ENCODE results near the gene LRMDA.
A peak's percentile ranks its signal among the peaks of the same experiment; 100 is the strongest.

DNA sequence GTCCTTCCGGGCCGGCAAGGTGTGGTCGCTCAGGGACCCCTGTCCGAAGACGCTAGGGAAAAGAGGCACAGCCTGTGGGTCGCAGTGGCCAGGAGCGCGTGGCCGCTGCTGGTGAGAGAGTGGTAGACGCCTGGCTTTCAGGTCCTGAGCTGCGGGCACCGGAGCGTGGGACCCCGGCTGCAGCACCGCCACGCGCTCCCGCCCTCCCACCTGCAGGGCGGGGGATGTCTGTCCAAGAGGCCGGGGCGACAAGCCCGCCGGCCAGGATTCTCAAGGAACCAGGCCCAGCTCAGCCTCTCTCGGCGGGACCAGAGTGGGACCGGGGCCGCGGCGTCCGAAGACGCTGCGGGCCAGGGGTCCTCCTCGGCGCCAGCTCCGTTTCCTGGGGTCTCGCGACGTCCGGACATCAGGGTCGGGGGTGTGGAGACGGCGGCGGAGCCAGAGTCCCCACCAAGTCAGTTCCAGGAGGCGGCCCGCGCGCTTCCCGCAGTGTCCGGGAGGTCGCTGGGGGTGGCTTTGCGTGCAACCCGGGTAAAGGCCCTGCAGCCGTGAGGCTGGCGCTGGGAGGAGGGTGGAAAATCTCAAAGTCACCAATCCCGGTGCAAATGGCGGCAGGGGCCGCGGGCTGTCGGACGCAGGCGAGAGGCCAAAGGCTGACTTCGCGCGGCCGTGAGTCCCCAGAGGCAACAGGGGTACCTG, 35.3 kb upstream of the LRMDA start:
- TF ChIP-seq POLR2AphosphoS5 (IDR thresholded peaks at IDR 0.05) (peak; percentile 3), EP300 (IDR thresholded peaks at IDR 0.05) (no peak)
- TF ChIP-seq, protein P1, sequence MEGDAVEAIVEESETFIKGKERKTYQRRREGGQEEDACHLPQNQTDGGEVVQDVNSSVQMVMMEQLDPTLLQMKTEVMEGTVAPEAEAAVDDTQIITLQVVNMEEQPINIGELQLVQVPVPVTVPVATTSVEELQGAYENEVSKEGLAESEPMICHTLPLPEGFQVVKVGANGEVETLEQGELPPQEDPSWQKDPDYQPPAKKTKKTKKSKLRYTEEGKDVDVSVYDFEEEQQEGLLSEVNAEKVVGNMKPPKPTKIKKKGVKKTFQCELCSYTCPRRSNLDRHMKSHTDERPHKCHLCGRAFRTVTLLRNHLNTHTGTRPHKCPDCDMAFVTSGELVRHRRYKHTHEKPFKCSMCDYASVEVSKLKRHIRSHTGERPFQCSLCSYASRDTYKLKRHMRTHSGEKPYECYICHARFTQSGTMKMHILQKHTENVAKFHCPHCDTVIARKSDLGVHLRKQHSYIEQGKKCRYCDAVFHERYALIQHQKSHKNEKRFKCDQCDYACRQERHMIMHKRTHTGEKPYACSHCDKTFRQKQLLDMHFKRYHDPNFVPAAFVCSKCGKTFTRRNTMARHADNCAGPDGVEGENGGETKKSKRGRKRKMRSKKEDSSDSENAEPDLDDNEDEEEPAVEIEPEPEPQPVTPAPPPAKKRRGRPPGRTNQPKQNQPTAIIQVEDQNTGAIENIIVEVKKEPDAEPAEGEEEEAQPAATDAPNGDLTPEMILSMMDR (IDR thresholded peaks at IDR 0.05), result no peak
